ENCODE measurements around the gene NT5C3A. TPM values are rescaled to one million over a fixed set of nuclear protein-coding genes. Genes with fewer than 3 reads are reported as not detected.

Gene NT5C3A
- total and polyA plus RNA-seq, 2 of the 13 experiments (the other 11 are each of a cell fraction or from before 2014, with no cell fraction given): 16.9 to 34.0 TPM

DNA sequence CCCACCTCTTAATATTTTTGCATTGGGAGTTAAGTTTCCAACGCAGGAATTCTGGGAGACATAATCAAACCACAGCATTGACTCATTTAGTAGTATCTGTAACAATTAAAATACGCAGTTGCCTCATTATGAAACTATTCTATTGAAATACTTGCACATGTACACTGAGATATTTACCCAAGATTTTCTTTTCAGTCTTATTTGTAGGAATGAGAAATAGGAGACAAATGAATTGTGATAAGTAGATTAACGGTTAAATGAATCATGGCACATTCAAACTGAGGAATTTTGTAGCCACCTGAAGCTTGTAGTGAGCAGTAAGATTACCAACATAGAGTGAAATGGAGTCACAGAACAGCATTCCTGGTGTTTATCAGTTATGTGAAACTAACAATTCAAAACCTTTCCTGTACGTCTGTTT lies 28.5 kb upstream of the NT5C3A start:
- no peak for TF ChIP-seq ZNF256 (CRISPR knock-in tag; conservative IDR thresholded peaks at IDR 0.05)
- no peak for TF ChIP-seq ARHGAP35 (CRISPR knock-in tag; IDR thresholded peaks at IDR 0.05; ENCODE audit: borderline replicate concordance)
- Histone ChIP-seq H2AFZ (ENCODE audit: low read length) (no peak overlapping the region), H3K27ac (ENCODE audit: extremely low read length, insufficient read depth, low read length) (no peak overlapping the region), H3K4me2 (ENCODE audit: low read depth, low read length) (no peak overlapping the region), H3K4me1 (ENCODE audit: insufficient read depth, low read length) (no peaks in the 10 kb centered on the region), H4K20me1 (ENCODE audit: insufficient read depth, low read length) (no peaks in the 10 kb centered on the region), H3K79me2 (ENCODE audit: insufficient read depth, low read length) (no peaks in the 10 kb centered on the region), H3K27me3 (ENCODE audit: control insufficient read depth in 1 of 2, insufficient read depth in 2 of 2, low read length in 2 of 2) (no peaks in the 10 kb centered on the region), H3K9ac (ENCODE audit: insufficient read depth, low read depth, low read length) (no peak overlapping the region), H3K36me3 (replicated peaks in 1 of 2; ENCODE audit: control insufficient read depth in 1 of 2, insufficient read depth in 2 of 2, low read length in 2 of 2) (peaks cover 3 to 15% of the 10 kb centered on the region in 2 experiments; a peak in 4 of 5 replicates), H3K9me3 (ENCODE audit: low read length) (no peaks in the 10 kb centered on the region; the same call in 1 of the 2 replicates), H3K4me3 (replicated peaks in 1 of 3; ENCODE audit: insufficient read depth in 1 of 3, low read depth in 2 of 3, low read length in 3 of 3) (no peak overlapping the region)
- POLR2A ChIA-PET: no interaction called here
- 72% methylated on average over 4 of the region's 4 CpGs for WGBS (ENCODE audit: low lambda C conversion rate)
- FAIRE-seq (no peak), DNase-seq (ENCODE audit: low spot score) (no peak), ATAC-seq (no peak)
- no TSS peak for BruUV-seq (replicated peaks)
- intact Hi-C loops (cut with micrococcal nuclease; ENCODE audit: unreplicated experiment) (no loop called here), in situ Hi-C loops (cut with HindIII; ENCODE audit: extremely low pct_ligation_motif_present, low pct_unique_long_range_greater_than_20kb) (no loop called here)
- CTCF ChIA-PET (ENCODE audit: low intra/inter-chr PET ratio, low total read pairs): no interaction called here

DNA sequence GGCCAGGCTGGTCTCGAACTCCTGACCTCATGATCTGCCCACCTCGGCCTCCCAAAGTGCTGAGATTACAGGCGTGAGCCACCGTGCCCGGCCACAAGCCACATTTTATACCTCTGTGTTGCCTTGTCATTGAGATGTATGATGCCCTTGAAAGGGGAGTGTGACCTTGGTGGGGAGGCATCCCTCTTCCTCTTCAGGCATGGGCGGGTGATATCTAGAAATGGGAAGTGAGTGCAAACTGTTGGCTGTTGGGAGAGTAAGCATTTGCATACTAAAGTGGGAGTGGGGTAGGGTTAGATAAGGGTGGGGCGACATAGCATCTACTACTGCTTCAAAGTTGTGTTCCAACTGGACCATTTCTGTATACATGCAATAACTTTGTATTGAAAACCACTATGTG lies 26.6 kb upstream of the NT5C3A start:
- intact Hi-C loops (cut with micrococcal nuclease; ENCODE audit: unreplicated experiment): no loop called here
- H2AFZ ChIP-seq (ENCODE audit: low read length): no peak overlapping the region
- in situ Hi-C loops (cut with HindIII; ENCODE audit: extremely low pct_ligation_motif_present, low pct_unique_long_range_greater_than_20kb): no loop called here
- H3K27ac ChIP-seq (ENCODE audit: extremely low read length, insufficient read depth, low read length): no peak overlapping the region
- H3K9me3 ChIP-seq (ENCODE audit: low read length): no peaks in the 10 kb centered on the region; the same call in 1 of the 2 replicates
- FAIRE-seq (no peak), ATAC-seq (no peak), DNase-seq (ENCODE audit: low spot score) (no peak)
- TF ChIP-seq ZFYVE20 (CRISPR knock-in tag; IDR thresholded peaks at IDR 0.05; ENCODE audit: borderline replicate concordance, low read depth): no peak
- no peak for TF ChIP-seq U2AF2 (IDR thresholded peaks at IDR 0.05; ENCODE audit: low read depth, low read length)
- TF ChIP-seq ZNF263 (CRISPR knock-in tag; IDR thresholded peaks at IDR 0.05): no peak
- TF ChIP-seq, protein P1, sequence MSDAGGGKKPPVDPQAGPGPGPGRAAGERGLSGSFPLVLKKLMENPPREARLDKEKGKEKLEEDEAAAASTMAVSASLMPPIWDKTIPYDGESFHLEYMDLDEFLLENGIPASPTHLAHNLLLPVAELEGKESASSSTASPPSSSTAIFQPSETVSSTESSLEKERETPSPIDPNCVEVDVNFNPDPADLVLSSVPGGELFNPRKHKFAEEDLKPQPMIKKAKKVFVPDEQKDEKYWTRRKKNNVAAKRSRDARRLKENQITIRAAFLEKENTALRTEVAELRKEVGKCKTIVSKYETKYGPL (CRISPR knock-in tag; IDR thresholded peaks at IDR 0.05): no peak
- TF ChIP-seq, protein P2, sequence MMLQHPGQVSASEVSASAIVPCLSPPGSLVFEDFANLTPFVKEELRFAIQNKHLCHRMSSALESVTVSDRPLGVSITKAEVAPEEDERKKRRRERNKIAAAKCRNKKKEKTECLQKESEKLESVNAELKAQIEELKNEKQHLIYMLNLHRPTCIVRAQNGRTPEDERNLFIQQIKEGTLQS (CRISPR knock-in tag; IDR thresholded peaks at IDR 0.05): no peak
- TF ChIP-seq ZMYM4 (CRISPR knock-in tag; IDR thresholded peaks at IDR 0.05): no peak
- no peak for TF ChIP-seq MLLT10 (CRISPR knock-in tag; IDR thresholded peaks at IDR 0.05)
- TF ChIP-seq ZKSCAN1 (IDR thresholded peaks at IDR 0.05; ENCODE audit: low read length): no peak
- TF ChIP-seq, protein P3, sequence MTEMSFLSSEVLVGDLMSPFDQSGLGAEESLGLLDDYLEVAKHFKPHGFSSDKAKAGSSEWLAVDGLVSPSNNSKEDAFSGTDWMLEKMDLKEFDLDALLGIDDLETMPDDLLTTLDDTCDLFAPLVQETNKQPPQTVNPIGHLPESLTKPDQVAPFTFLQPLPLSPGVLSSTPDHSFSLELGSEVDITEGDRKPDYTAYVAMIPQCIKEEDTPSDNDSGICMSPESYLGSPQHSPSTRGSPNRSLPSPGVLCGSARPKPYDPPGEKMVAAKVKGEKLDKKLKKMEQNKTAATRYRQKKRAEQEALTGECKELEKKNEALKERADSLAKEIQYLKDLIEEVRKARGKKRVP (CRISPR knock-in tag; IDR thresholded peaks at IDR 0.05): no peak
- CTCF ChIA-PET (ENCODE audit: low intra/inter-chr PET ratio, low total read pairs): no interaction called here
- no peaks in the 10 kb centered on the region for H3K4me1 ChIP-seq (ENCODE audit: insufficient read depth, low read length)
- no peak overlapping the region for H3K9ac ChIP-seq (ENCODE audit: insufficient read depth, low read depth, low read length)
- POLR2A ChIA-PET: no interaction called here
- H3K79me2 ChIP-seq (ENCODE audit: insufficient read depth, low read length): no peaks in the 10 kb centered on the region
- no peak overlapping the region for H3K4me2 ChIP-seq (ENCODE audit: low read depth, low read length)
- no TSS peak for BruUV-seq (replicated peaks)
- H3K36me3 ChIP-seq (replicated peaks in 1 of 2; ENCODE audit: control insufficient read depth in 1 of 2, insufficient read depth in 2 of 2, low read length in 2 of 2): peaks cover 2 to 4% of the 10 kb centered on the region in 2 experiments; a peak in 1 of 5 replicates
- WGBS (ENCODE audit: low lambda C conversion rate): 34% methylated on average over 7 of the region's 7 CpGs
- H3K27me3 ChIP-seq (ENCODE audit: control insufficient read depth in 1 of 2, insufficient read depth in 2 of 2, low read length in 2 of 2): no peaks in the 10 kb centered on the region
- no peaks in the 10 kb centered on the region for H4K20me1 ChIP-seq (ENCODE audit: insufficient read depth, low read length)
- H3K4me3 ChIP-seq (replicated peaks in 1 of 3; ENCODE audit: insufficient read depth in 1 of 3, low read depth in 2 of 3, low read length in 3 of 3): no peak overlapping the region

All from HepG2 (cell line).